HepG2 (cell line): Measurements from ENCODE around the gene SRSF3. TPM values are rescaled to one million over a fixed set of nuclear protein-coding genes. Genes with fewer than 3 reads are reported as not detected.

Experiments
- CBX1 ChIP-seq: IDR thresholded peaks from one replicate; pipeline ENCODE4 v1.6.1; 2016; ENCODE audit warnings: antibody characterized with exemption, low read depth
- KAT8 ChIP-seq: IDR thresholded peaks from 2 replicates; pipeline ENCODE4 v1.6.1; 2016; ENCODE audit warnings: missing genetic modification reagents, missing compliant biosample characterization
- NFYB ChIP-seq: sonication (generic); formaldehyde crosslinking; IDR thresholded peaks from 2 replicates; pipeline ENCODE4 v1.4.0; 2020; ENCODE audit warnings: missing genetic modification reagents
- POLR2AphosphoS2 ChIP-seq: IDR thresholded peaks from 2 replicates; pipeline ENCODE4 v1.6.1; 2011; ENCODE audit warnings: low read depth, low read length, improper control_type of control experiment
- TBP ChIP-seq: sonication (generic); formaldehyde crosslinking; IDR thresholded peaks from 2 replicates; pipeline ENCODE4 v1.5.0; 2020; ENCODE audit warnings: missing genetic modification reagents
- YEATS4 ChIP-seq: sonication (generic); formaldehyde crosslinking; IDR thresholded peaks from 2 replicates; pipeline ENCODE4 v1.4.0; 2020; ENCODE audit warnings: missing genetic modification reagents, borderline replicate concordance
- YY1 ChIP-seq: IDR thresholded peaks from 2 replicates; pipeline ENCODE4 v1.6.1; 2011; ENCODE audit warnings: low read length, low read depth, moderate library complexity, mild to moderate bottlenecking; ENCODE audit not compliant: insufficient read depth, insufficient replicate concordance
- ZMAT3 ChIP-seq: sonication (generic); formaldehyde crosslinking; conservative IDR thresholded peaks from 2 replicates; pipeline ENCODE4 v1.7.0; 2021; ENCODE audit warnings: missing genetic modification reagents
- ZNF253 ChIP-seq: sonication (generic); formaldehyde crosslinking; IDR thresholded peaks from 2 replicates; pipeline ENCODE4 v1.8.0; 2022; ENCODE audit warnings: mild to moderate bottlenecking, missing genetic modification reagents, borderline replicate concordance
- ZNF430 ChIP-seq: sonication (generic); formaldehyde crosslinking; IDR thresholded peaks from 2 replicates; pipeline ENCODE4 v1.9.0; 2021; ENCODE audit warnings: mild to moderate bottlenecking, missing genetic modification reagents
- ZNF558 ChIP-seq: sonication (generic); formaldehyde crosslinking; IDR thresholded peaks from 2 replicates; pipeline ENCODE4 v1.9.0; 2022; ENCODE audit warnings: mild to moderate bottlenecking, missing genetic modification reagents, borderline replicate concordance
- ZNF777 ChIP-seq: sonication (generic); formaldehyde crosslinking; IDR thresholded peaks from 2 replicates; pipeline ENCODE4 v1.4.0; 2020; ENCODE audit warnings: missing genetic modification reagents
- ZNF780A ChIP-seq: sonication (generic); formaldehyde crosslinking; IDR thresholded peaks from 2 replicates; pipeline ENCODE4 v1.8.0; 2022; ENCODE audit warnings: mild to moderate bottlenecking, missing genetic modification reagents, moderate library complexity
- polyA plus RNA-seq, 8 experiments: library from polyadenylated mRNA; depleted of rRNA in 3 of 8; stranded (reverse) in 7 of 8; unstranded in 1 of 8; fragments of >200 nt; fragmentation: Illumina TruSeq in 4 of 8; extraction: Trizol in 4 of 8; gene quantifications; 2 replicates each; pipeline versions ENCODE4 v1.2.1 to v1.2.3, GENCODE V29; 2011 to 2016; ENCODE audit warnings: low read depth in 4 of 8, missing spikeins in 1 of 8, mixed read lengths in 1 of 8; ENCODE audit not compliant: insufficient read depth in 1 of 8
- total RNA-seq, 5 experiments: library from RNA; depleted of rRNA; stranded (reverse); fragments of >200 nt; fragmentation: Illumina TruSeq; extraction: Trizol; gene quantifications; 2 replicates each; pipeline ENCODE4 v1.2.3, GENCODE V29; 2016; ENCODE audit warnings: low read depth in 1 of 5
- TF ChIP-seq, protein P1 (sequence below): IDR thresholded peaks from 2 replicates; pipeline ENCODE4 v1.4.0; 2020; ENCODE audit warnings: mild to moderate bottlenecking, missing genetic modification reagents
- TF ChIP-seq, protein P2 (sequence below): sonication (generic); formaldehyde crosslinking; IDR thresholded peaks from 2 replicates; pipeline ENCODE4 v1.4.0; 2020; ENCODE audit warnings: missing genetic modification reagents
- TF ChIP-seq, protein P3 (sequence below): sonication (generic); formaldehyde crosslinking; IDR thresholded peaks from 2 replicates; pipeline ENCODE4 v1.8.1; 2023; ENCODE audit warnings: mild to moderate bottlenecking, moderate library complexity, missing genetic modification reagents
- TF ChIP-seq, protein P4 (sequence below): sonication (generic); formaldehyde crosslinking; IDR thresholded peaks from 2 replicates; pipeline ENCODE4 v1.5.0; 2020; ENCODE audit warnings: missing genetic modification reagents
- TF ChIP-seq, protein P5 (sequence below): sonication (generic); formaldehyde crosslinking; IDR thresholded peaks from 2 replicates; pipeline ENCODE4 v1.8.0; 2022; ENCODE audit warnings: mild to moderate bottlenecking, missing genetic modification reagents, borderline replicate concordance

The SRSF3 gene
- total and polyA plus RNA-seq, 2 of the 13 experiments (the other 11 are each of a cell fraction or from before 2014, with no cell fraction given) = 206 to 684 TPM

DNA sequence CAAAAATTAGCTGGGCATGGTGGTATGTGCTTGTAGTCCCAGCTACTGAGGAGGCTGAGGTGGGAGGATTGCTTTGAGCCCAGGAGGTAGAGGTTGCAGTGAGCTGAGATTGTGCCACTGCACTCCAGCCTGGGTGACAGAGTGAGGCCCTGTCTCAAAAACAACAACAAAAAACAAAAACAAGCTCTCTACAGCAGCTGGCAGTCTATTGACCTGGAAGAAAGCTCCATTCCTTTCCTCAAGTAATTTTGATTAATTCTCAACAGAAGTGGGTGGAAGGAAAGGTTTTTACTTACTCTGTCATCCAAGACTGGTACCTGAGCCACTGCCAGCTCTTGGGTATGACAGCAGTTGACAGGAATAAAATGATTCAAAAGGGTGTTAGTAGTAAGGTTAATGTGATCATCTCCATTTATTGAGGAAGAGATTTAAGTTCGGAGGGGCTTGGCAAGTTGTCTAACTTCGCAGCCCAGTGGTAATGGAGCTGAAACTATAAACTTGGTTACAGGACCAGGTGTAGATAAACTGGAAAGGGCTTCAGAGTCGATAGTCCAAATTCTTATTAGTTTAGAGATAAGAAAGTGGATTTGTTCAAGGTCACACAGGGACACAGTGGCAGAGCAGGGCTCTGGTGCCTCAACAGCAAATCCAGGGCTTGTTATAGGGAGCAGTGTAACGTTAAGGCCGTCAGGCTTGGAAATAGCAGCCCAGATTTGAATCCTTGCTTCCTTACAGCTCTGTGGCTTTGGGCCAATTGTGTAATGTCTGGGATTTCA lies 14.8 kb downstream of the SRSF3 start (continued):
- TF ChIP-seq, protein P1, sequence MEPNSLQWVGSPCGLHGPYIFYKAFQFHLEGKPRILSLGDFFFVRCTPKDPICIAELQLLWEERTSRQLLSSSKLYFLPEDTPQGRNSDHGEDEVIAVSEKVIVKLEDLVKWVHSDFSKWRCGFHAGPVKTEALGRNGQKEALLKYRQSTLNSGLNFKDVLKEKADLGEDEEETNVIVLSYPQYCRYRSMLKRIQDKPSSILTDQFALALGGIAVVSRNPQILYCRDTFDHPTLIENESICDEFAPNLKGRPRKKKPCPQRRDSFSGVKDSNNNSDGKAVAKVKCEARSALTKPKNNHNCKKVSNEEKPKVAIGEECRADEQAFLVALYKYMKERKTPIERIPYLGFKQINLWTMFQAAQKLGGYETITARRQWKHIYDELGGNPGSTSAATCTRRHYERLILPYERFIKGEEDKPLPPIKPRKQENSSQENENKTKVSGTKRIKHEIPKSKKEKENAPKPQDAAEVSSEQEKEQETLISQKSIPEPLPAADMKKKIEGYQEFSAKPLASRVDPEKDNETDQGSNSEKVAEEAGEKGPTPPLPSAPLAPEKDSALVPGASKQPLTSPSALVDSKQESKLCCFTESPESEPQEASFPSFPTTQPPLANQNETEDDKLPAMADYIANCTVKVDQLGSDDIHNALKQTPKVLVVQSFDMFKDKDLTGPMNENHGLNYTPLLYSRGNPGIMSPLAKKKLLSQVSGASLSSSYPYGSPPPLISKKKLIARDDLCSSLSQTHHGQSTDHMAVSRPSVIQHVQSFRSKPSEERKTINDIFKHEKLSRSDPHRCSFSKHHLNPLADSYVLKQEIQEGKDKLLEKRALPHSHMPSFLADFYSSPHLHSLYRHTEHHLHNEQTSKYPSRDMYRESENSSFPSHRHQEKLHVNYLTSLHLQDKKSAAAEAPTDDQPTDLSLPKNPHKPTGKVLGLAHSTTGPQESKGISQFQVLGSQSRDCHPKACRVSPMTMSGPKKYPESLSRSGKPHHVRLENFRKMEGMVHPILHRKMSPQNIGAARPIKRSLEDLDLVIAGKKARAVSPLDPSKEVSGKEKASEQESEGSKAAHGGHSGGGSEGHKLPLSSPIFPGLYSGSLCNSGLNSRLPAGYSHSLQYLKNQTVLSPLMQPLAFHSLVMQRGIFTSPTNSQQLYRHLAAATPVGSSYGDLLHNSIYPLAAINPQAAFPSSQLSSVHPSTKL (CRISPR knock-in tag) = peak; percentile 71
- no peak for TF ChIP-seq YY1
- no peak for TF ChIP-seq ZNF430 (CRISPR knock-in tag)
- no peak for TF ChIP-seq TBP (CRISPR knock-in tag)
- TF ChIP-seq, protein P2, sequence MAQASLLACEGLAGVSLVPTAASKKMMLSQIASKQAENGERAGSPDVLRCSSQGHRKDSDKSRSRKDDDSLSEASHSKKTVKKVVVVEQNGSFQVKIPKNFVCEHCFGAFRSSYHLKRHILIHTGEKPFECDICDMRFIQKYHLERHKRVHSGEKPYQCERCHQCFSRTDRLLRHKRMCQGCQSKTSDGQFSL (CRISPR knock-in tag) = no peak
- TF ChIP-seq ZMAT3 (CRISPR knock-in tag) = 0 out of 2 replicates have a peak, but pooled peaks have one; percentile 25
- 0 out of 2 replicates have a peak, but pooled peaks have one; percentile 53 for TF ChIP-seq ZNF558 (CRISPR knock-in tag)
- TF ChIP-seq ZNF780A (CRISPR knock-in tag) = no peak
- no peak for TF ChIP-seq NFYB (CRISPR knock-in tag)
- TF ChIP-seq, protein P3, sequence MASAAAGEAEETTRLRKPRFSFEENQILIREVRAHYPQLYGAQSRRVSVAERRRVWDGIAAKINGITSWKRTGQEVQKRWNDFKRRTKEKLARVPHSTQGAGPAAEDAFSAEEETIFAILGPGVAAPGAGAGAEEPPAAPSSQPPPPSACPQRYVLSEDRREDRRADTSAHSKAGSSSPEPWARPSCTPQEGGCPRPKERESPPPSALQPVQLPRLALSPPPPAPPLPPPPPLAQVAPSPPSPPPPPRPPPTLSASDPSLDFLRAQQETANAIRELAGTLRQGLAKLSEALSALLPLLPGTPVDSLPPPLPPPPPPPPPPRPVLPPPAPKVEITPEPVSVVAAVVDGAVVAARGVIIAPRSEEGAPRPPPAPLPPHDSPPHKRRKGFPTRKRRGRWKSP = peak; percentile 12; the same call in 1 of the 2 replicates
- TF ChIP-seq ZNF777 (CRISPR knock-in tag) = peak; percentile 40; the same call in 1 of the 2 replicates
- TF ChIP-seq KAT8 = peak; percentile 49; the same call in 1 of the 2 replicates
- TF ChIP-seq POLR2AphosphoS2 = 0 out of 2 replicates have a peak, but pooled peaks have one; percentile 20
- TF ChIP-seq, protein P4, sequence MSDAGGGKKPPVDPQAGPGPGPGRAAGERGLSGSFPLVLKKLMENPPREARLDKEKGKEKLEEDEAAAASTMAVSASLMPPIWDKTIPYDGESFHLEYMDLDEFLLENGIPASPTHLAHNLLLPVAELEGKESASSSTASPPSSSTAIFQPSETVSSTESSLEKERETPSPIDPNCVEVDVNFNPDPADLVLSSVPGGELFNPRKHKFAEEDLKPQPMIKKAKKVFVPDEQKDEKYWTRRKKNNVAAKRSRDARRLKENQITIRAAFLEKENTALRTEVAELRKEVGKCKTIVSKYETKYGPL (CRISPR knock-in tag) = no peak
- TF ChIP-seq CBX1 = no peak
- TF ChIP-seq, protein P5, sequence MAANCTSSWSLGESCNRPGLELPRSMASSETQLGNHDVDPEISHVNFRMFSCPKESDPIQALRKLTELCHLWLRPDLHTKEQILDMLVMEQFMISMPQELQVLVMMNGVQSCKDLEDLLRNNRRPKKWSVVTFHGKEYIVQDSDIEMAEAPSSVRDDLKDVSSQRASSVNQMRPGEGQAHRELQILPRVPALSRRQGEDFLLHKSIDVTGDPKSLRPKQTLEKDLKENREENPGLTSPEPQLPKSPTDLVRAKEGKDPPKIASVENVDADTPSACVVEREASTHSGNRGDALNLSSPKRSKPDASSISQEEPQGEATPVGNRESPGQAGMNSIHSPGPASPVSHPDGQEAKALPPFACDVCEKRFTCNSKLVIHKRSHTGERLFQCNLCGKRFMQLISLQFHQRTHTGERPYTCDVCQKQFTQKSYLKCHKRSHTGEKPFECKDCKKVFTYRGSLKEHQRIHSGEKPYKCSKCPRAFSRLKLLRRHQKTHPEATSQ = 0 out of 2 replicates have a peak, but pooled peaks have one; percentile 75
- no peak for TF ChIP-seq YEATS4
- TF ChIP-seq ZNF253 (CRISPR knock-in tag) = no peak
